ENCODE data around the gene KCTD18. TPM values are rescaled to one million over a fixed set of nuclear protein-coding genes. Genes with fewer than 3 reads are reported as not detected.

Gene KCTD18
- polyA plus RNA-seq, 1 donor (not counting 4 experiments of a cell fraction or from before 2014, with no cell fraction given): 10.9 TPM

DNA sequence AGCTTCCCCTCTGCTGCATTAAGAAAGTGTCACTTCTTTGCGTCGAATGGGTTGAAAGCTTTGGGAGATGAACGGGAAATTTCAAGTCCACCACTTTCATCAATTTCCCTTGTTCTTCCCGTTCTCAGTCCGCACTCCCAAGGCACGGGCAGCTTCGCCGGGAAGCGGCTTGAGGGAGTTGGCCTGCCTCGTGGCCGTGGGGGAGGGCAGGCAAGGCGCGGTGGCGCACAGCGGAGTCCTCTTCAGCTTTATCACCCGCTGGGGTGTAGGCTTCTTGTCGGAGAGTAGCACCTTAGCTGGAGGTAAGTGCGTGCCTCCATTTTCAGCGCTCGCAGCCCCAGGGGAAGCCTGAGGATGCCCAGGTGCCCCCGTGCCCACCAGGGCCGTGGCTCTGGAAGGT is 19.9 kb downstream of the KCTD18 start:
- Histone ChIP-seq H3K9ac (ENCODE audit: control insufficient read depth, extremely low read depth, insufficient read depth, low read length) (no peak overlapping the region), H3K27me3 (ENCODE audit: control insufficient read depth, extremely low read depth, insufficient read depth, low read length) (no peaks in the 10 kb centered on the region), H2AFZ (ENCODE audit: control insufficient read depth, low read length) (no peak overlapping the region), H4K20me1 (ENCODE audit: control insufficient read depth, extremely low read depth, insufficient read depth, low read length) (no peaks in the 10 kb centered on the region), H3K27ac (ENCODE audit: control insufficient read depth, insufficient read depth, low read length) (no peak overlapping the region), H3K4me3 (ENCODE audit: control insufficient read depth in 2 of 3, extremely low read depth in 1 of 3, insufficient read depth in 2 of 3, low read depth in 1 of 3, low read length in 3 of 3) (no peak overlapping the region), H3K9me3 (ENCODE audit: control insufficient read depth, low read depth, low read length) (no peaks in the 10 kb centered on the region), H3K9me1 (ENCODE audit: control insufficient read depth, extremely low read depth, insufficient read depth, low read length) (no peaks in the 10 kb centered on the region), H3K36me3 (ENCODE audit: control insufficient read depth in 2 of 2, extremely low read depth in 1 of 2, insufficient read depth in 2 of 2, low read length in 2 of 2) (peaks cover 12 to 13% of the 10 kb centered on the region in 2 experiments), H3K4me2 (ENCODE audit: control insufficient read depth, extremely low read depth, insufficient read depth, low read depth, low read length) (no peak overlapping the region), H3K4me1 (ENCODE audit: control insufficient read depth, extremely low read depth, insufficient read depth, low read length) (peaks cover 10% of the 10 kb centered on the region), H3K79me2 (ENCODE audit: control insufficient read depth, insufficient read depth, low read length) (no peaks in the 10 kb centered on the region)
- dilution Hi-C loops (cut with MboI; ENCODE audit: extremely low pct_ligation_motif_present, low sequenced_read_pairs): no loop called here
- FAIRE-seq: no peak
- TF ChIP-seq, protein P1, sequence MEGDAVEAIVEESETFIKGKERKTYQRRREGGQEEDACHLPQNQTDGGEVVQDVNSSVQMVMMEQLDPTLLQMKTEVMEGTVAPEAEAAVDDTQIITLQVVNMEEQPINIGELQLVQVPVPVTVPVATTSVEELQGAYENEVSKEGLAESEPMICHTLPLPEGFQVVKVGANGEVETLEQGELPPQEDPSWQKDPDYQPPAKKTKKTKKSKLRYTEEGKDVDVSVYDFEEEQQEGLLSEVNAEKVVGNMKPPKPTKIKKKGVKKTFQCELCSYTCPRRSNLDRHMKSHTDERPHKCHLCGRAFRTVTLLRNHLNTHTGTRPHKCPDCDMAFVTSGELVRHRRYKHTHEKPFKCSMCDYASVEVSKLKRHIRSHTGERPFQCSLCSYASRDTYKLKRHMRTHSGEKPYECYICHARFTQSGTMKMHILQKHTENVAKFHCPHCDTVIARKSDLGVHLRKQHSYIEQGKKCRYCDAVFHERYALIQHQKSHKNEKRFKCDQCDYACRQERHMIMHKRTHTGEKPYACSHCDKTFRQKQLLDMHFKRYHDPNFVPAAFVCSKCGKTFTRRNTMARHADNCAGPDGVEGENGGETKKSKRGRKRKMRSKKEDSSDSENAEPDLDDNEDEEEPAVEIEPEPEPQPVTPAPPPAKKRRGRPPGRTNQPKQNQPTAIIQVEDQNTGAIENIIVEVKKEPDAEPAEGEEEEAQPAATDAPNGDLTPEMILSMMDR (optimal IDR thresholded peaks at IDR 0.05 in 1 of 3, IDR thresholded peaks at IDR 0.05 in 1 of 3, conservative IDR thresholded peaks at IDR 0.05 in 1 of 3; ENCODE audit: extremely low read depth in 1 of 3, insufficient read depth in 2 of 3, low read length in 3 of 3): no peak
- no peak for TF ChIP-seq EZH2 (IDR thresholded peaks at IDR 0.05; ENCODE audit: low read length)
- DNase-seq (ENCODE audit: low read depth, low spot score): no peak

DNA sequence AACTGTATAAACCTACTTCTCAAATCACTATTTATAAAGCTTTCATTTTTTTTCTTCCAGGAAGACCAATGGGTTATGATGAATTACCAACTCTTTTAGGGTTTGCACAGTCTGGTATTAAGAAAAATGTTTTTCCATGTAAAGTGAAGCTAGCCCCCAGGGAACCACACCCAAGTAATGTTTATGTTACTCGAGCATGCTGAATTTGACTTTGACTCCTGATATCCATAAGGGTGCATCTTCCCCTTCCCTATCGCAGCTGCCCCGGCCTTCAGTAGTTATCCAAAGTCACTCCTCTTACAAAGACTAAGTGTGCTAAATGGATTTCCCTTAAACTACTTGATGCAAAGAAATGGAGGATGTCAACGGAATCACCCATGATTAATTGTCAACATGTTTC is 21.7 kb downstream of the KCTD18 start:
- Histone ChIP-seq H3K27ac (ENCODE audit: control insufficient read depth, insufficient read depth, low read length) (no peak overlapping the region), H4K20me1 (ENCODE audit: control insufficient read depth, extremely low read depth, insufficient read depth, low read length) (peaks cover 2% of the 10 kb centered on the region), H3K9me3 (ENCODE audit: control insufficient read depth, low read depth, low read length) (no peaks in the 10 kb centered on the region), H3K4me1 (ENCODE audit: control insufficient read depth, extremely low read depth, insufficient read depth, low read length) (peaks cover 19% of the 10 kb centered on the region), H3K9ac (ENCODE audit: control insufficient read depth, extremely low read depth, insufficient read depth, low read length) (no peak overlapping the region), H3K27me3 (ENCODE audit: control insufficient read depth, extremely low read depth, insufficient read depth, low read length) (no peaks in the 10 kb centered on the region), H2AFZ (ENCODE audit: control insufficient read depth, low read length) (no peak overlapping the region), H3K9me1 (ENCODE audit: control insufficient read depth, extremely low read depth, insufficient read depth, low read length) (no peaks in the 10 kb centered on the region), H3K79me2 (ENCODE audit: control insufficient read depth, insufficient read depth, low read length) (no peaks in the 10 kb centered on the region), H3K4me2 (ENCODE audit: control insufficient read depth, extremely low read depth, insufficient read depth, low read depth, low read length) (no peak overlapping the region), H3K4me3 (ENCODE audit: control insufficient read depth in 2 of 3, extremely low read depth in 1 of 3, insufficient read depth in 2 of 3, low read depth in 1 of 3, low read length in 3 of 3) (no peak overlapping the region), H3K36me3 (ENCODE audit: control insufficient read depth in 2 of 2, extremely low read depth in 1 of 2, insufficient read depth in 2 of 2, low read length in 2 of 2) (peaks cover 9 to 12% of the 10 kb centered on the region in 2 experiments)
- dilution Hi-C loops (cut with MboI; ENCODE audit: extremely low pct_ligation_motif_present, low sequenced_read_pairs): no loop called here
- FAIRE-seq (no peak), DNase-seq (ENCODE audit: low read depth, low spot score) (no peak)
- TF ChIP-seq, protein P1 (optimal IDR thresholded peaks at IDR 0.05 in 1 of 3, IDR thresholded peaks at IDR 0.05 in 1 of 3, conservative IDR thresholded peaks at IDR 0.05 in 1 of 3; ENCODE audit: extremely low read depth in 1 of 3, insufficient read depth in 2 of 3, low read length in 3 of 3): no peak
- no peak for TF ChIP-seq EZH2 (IDR thresholded peaks at IDR 0.05; ENCODE audit: low read length)

Measured in keratinocyte (primary cell).